ENCODE measurements around the gene CLEC4F. TPM values are rescaled to one million over a fixed set of nuclear protein-coding genes. Genes with fewer than 3 reads are reported as not detected.

Gene CLEC4F
- total and polyA plus RNA-seq, 4 donors: 0.03 to 0.25 (median 0.19) TPM; not detected in 1

GRCh38 chr2:70831861-70832260 is 11.5 kb upstream of the CLEC4F start (continued):
- TF ChIP-seq HNF4A (conservative IDR thresholded peaks at IDR 0.05) (no peak), HNF4G (IDR thresholded peaks at IDR 0.05) (no peak), GABPA (IDR thresholded peaks at IDR 0.05 in 1 of 2, conservative IDR thresholded peaks at IDR 0.05 in 1 of 2) (no peak), YY1 (IDR thresholded peaks at IDR 0.05) (no peak)

GRCh38 chr2:70830366-70830765 is 10.0 kb upstream of the CLEC4F start:
- Histone ChIP-seq H3K27me3 (ENCODE audit: control insufficient read depth in 4 of 4, insufficient read depth in 4 of 4, low read length in 3 of 4) (no peaks in the 10 kb centered on the region), H3K4me1 (ENCODE audit: control insufficient read depth in 4 of 4, insufficient read depth in 4 of 4, low read length in 3 of 4) (no peaks in the 10 kb centered on the region), H3K36me3 (ENCODE audit: control insufficient read depth in 4 of 4, insufficient read depth in 3 of 4, low read depth in 1 of 4, low read length in 3 of 4) (no peaks in the 10 kb centered on the region), H3K9me3 (ENCODE audit: control insufficient read depth in 4 of 4, low read length in 3 of 4) (peaks cover 0 to 9% (median under 1%) of the 10 kb centered on the region in 4 donors), H3K4me3 (ENCODE audit: low read depth in 1 of 3, low read length in 3 of 3) (no peak overlapping the region), H3K9ac (ENCODE audit: low read depth in 1 of 2, low read length in 2 of 2) (no peak overlapping the region), H3K27ac (ENCODE audit: low read depth in 1 of 2, low read length in 2 of 2) (no peak overlapping the region)
- WGBS: 57% methylated on average over 5 of the region's 5 CpGs
- DNase-seq (ENCODE audit: low spot score): no peak
- TF ChIP-seq NR2F2 (IDR thresholded peaks at IDR 0.05) (no peak), RAD21 (IDR thresholded peaks at IDR 0.05) (no peak), EGR1 (IDR thresholded peaks at IDR 0.05; ENCODE audit: low read depth in 2 of 2) (no peak), HNF4G (IDR thresholded peaks at IDR 0.05) (no peak), RXRA (IDR thresholded peaks at IDR 0.05) (no peak), SP1 (IDR thresholded peaks at IDR 0.05) (no peak), GABPA (IDR thresholded peaks at IDR 0.05 in 1 of 2, conservative IDR thresholded peaks at IDR 0.05 in 1 of 2) (no peak), HNF4A (conservative IDR thresholded peaks at IDR 0.05) (no peak), YY1 (IDR thresholded peaks at IDR 0.05) (no peak), FOXA2 (IDR thresholded peaks at IDR 0.05) (no peak), FOXA1 (IDR thresholded peaks at IDR 0.05) (no peak)
- TF ChIP-seq, protein P1, sequence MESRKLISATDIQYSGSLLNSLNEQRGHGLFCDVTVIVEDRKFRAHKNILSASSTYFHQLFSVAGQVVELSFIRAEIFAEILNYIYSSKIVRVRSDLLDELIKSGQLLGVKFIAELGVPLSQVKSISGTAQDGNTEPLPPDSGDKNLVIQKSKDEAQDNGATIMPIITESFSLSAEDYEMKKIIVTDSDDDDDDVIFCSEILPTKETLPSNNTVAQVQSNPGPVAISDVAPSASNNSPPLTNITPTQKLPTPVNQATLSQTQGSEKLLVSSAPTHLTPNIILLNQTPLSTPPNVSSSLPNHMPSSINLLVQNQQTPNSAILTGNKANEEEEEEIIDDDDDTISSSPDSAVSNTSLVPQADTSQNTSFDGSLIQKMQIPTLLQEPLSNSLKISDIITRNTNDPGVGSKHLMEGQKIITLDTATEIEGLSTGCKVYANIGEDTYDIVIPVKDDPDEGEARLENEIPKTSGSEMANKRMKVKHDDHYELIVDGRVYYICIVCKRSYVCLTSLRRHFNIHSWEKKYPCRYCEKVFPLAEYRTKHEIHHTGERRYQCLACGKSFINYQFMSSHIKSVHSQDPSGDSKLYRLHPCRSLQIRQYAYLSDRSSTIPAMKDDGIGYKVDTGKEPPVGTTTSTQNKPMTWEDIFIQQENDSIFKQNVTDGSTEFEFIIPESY (IDR thresholded peaks at IDR 0.05): no peak
- TF ChIP-seq, protein P2, sequence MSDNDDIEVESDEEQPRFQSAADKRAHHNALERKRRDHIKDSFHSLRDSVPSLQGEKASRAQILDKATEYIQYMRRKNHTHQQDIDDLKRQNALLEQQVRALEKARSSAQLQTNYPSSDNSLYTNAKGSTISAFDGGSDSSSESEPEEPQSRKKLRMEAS (IDR thresholded peaks at IDR 0.05): no peak
- TF ChIP-seq, protein P3, sequence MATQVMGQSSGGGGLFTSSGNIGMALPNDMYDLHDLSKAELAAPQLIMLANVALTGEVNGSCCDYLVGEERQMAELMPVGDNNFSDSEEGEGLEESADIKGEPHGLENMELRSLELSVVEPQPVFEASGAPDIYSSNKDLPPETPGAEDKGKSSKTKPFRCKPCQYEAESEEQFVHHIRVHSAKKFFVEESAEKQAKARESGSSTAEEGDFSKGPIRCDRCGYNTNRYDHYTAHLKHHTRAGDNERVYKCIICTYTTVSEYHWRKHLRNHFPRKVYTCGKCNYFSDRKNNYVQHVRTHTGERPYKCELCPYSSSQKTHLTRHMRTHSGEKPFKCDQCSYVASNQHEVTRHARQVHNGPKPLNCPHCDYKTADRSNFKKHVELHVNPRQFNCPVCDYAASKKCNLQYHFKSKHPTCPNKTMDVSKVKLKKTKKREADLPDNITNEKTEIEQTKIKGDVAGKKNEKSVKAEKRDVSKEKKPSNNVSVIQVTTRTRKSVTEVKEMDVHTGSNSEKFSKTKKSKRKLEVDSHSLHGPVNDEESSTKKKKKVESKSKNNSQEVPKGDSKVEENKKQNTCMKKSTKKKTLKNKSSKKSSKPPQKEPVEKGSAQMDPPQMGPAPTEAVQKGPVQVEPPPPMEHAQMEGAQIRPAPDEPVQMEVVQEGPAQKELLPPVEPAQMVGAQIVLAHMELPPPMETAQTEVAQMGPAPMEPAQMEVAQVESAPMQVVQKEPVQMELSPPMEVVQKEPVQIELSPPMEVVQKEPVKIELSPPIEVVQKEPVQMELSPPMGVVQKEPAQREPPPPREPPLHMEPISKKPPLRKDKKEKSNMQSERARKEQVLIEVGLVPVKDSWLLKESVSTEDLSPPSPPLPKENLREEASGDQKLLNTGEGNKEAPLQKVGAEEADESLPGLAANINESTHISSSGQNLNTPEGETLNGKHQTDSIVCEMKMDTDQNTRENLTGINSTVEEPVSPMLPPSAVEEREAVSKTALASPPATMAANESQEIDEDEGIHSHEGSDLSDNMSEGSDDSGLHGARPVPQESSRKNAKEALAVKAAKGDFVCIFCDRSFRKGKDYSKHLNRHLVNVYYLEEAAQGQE (IDR thresholded peaks at IDR 0.05): no peak

DNA sequence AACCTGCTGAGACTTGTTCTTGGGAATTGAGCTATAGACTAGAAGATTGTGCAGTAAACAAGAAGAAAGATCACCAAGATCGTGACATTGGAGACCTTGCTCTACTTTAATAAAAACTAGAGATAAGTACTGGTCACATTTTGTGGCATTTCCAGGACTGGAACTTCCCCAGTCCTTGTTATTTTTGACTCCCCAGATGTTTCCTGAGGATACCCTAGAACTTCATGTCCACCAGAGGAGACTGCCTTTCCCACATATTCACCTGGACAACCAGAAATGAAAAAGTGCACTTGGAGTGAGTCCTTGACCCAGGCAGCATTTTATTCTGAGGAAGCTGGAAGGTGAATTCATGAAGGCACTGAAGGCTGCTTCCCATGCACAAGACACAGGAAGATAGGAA is 9.5 kb upstream of the CLEC4F start:
- Histone ChIP-seq H3K9me3 (ENCODE audit: control insufficient read depth in 4 of 4, low read length in 3 of 4) (peaks cover 0 to 5% (median under 1%) of the 10 kb centered on the region in 4 donors), H3K36me3 (ENCODE audit: control insufficient read depth in 4 of 4, insufficient read depth in 3 of 4, low read depth in 1 of 4, low read length in 3 of 4) (no peaks in the 10 kb centered on the region), H3K27ac (ENCODE audit: low read depth in 1 of 2, low read length in 2 of 2) (no peak overlapping the region), H3K9ac (ENCODE audit: low read depth in 1 of 2, low read length in 2 of 2) (no peak overlapping the region), H3K4me1 (ENCODE audit: control insufficient read depth in 4 of 4, insufficient read depth in 4 of 4, low read length in 3 of 4) (no peaks in the 10 kb centered on the region), H3K4me3 (ENCODE audit: low read depth in 1 of 3, low read length in 3 of 3) (no peak overlapping the region), H3K27me3 (ENCODE audit: control insufficient read depth in 4 of 4, insufficient read depth in 4 of 4, low read length in 3 of 4) (no peaks in the 10 kb centered on the region)
- DNase-seq (ENCODE audit: low spot score): no peak
- 75% methylated on average over 1 of the region's 1 CpG for WGBS
- TF ChIP-seq TAF1 (conservative IDR thresholded peaks at IDR 0.05): no peak
- no peak for TF ChIP-seq SP1 (IDR thresholded peaks at IDR 0.05)
- no peak for TF ChIP-seq JUND (IDR thresholded peaks at IDR 0.05)
- TF ChIP-seq, protein P4, sequence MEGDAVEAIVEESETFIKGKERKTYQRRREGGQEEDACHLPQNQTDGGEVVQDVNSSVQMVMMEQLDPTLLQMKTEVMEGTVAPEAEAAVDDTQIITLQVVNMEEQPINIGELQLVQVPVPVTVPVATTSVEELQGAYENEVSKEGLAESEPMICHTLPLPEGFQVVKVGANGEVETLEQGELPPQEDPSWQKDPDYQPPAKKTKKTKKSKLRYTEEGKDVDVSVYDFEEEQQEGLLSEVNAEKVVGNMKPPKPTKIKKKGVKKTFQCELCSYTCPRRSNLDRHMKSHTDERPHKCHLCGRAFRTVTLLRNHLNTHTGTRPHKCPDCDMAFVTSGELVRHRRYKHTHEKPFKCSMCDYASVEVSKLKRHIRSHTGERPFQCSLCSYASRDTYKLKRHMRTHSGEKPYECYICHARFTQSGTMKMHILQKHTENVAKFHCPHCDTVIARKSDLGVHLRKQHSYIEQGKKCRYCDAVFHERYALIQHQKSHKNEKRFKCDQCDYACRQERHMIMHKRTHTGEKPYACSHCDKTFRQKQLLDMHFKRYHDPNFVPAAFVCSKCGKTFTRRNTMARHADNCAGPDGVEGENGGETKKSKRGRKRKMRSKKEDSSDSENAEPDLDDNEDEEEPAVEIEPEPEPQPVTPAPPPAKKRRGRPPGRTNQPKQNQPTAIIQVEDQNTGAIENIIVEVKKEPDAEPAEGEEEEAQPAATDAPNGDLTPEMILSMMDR (IDR thresholded peaks at IDR 0.05; ENCODE audit: low read depth, low read length, missing input control): no peak
- TF ChIP-seq, protein P1 (IDR thresholded peaks at IDR 0.05): no peak
- TF ChIP-seq HNF4G (IDR thresholded peaks at IDR 0.05): no peak
- TF ChIP-seq NR2F2 (IDR thresholded peaks at IDR 0.05): no peak
- no peak for TF ChIP-seq YY1 (IDR thresholded peaks at IDR 0.05)
